PFSK-1 (cell line): ENCODE data around the gene KRT81.

Experiments used
- FOXP2 ChIP-seq: optimal IDR thresholded peaks from 2 replicates; pipeline ENCODE3; 2011; ENCODE audit warnings: borderline replicate concordance, control low read depth, inconsistent platforms; ENCODE audit not compliant: insufficient read depth; ENCODE audit errors: extremely low read length, extremely low read depth
- POLR2AphosphoS5 ChIP-seq: IDR thresholded peaks from 2 replicates; pipeline ENCODE4 v1.6.1; 2012; ENCODE audit warnings: low read depth, mild to moderate bottlenecking, control low read depth, low read length, moderate library complexity
- REST ChIP-seq, 2 experiments: IDR thresholded peaks; 2 replicates each; pipeline versions ENCODE4 v1.6.1 to v1.8.0; 2011 to 2012; ENCODE audit warnings: low read depth in 2 of 2, low read length in 2 of 2, control low read depth in 1 of 2, inconsistent platforms in 1 of 2, mild to moderate bottlenecking in 1 of 2, moderate library complexity in 1 of 2; ENCODE audit not compliant: insufficient read depth in 1 of 2
- SIN3A ChIP-seq: IDR thresholded peaks from 2 replicates; pipeline ENCODE4 v1.6.1; 2012; ENCODE audit warnings: mild to moderate bottlenecking, low read length, moderate library complexity, borderline replicate concordance; ENCODE audit not compliant: insufficient read depth
- TAF1 ChIP-seq: IDR thresholded peaks from 2 replicates; pipeline ENCODE4 v1.6.1; 2012; ENCODE audit warnings: low read length, control low read depth, borderline replicate concordance; ENCODE audit not compliant: insufficient read depth

KRT81 gene

GRCh38 chr12:52258335-52258901, 32.9 kb downstream of the KRT81 start:
- no peak for TF ChIP-seq FOXP2
- no peak for TF ChIP-seq SIN3A
- no peak for TF ChIP-seq TAF1
- no peak for TF ChIP-seq POLR2AphosphoS5
- TF ChIP-seq REST (IDR thresholded peaks at IDR 0.05; ENCODE audit: insufficient read depth in 1 of 2, low read depth in 2 of 2, low read length in 2 of 2), result no peak

GRCh38 chr12:52257074-52257551, 34.2 kb downstream of the KRT81 start:
- TF ChIP-seq SIN3A, result no peak
- no peak for TF ChIP-seq TAF1
- no peak for TF ChIP-seq POLR2AphosphoS5
- no peak for TF ChIP-seq REST (IDR thresholded peaks at IDR 0.05; ENCODE audit: insufficient read depth in 1 of 2, low read depth in 2 of 2, low read length in 2 of 2)
- TF ChIP-seq FOXP2, result no peak

GRCh38 chr12:52256584-52256935, 34.8 kb downstream of the KRT81 start:
- TF ChIP-seq TAF1, result no peak
- TF ChIP-seq SIN3A, result no peak
- no peak for TF ChIP-seq REST (IDR thresholded peaks at IDR 0.05; ENCODE audit: insufficient read depth in 1 of 2, low read depth in 2 of 2, low read length in 2 of 2)
- TF ChIP-seq POLR2AphosphoS5, result no peak
- no peak for TF ChIP-seq FOXP2

GRCh38 chr12:52255926-52256583, 35.3 kb downstream of the KRT81 start:
- TF ChIP-seq REST (IDR thresholded peaks at IDR 0.05; ENCODE audit: insufficient read depth in 1 of 2, low read depth in 2 of 2, low read length in 2 of 2) (no peak), TAF1 (no peak), POLR2AphosphoS5 (no peak), SIN3A (no peak), FOXP2 (no peak)
